T47D (cell line): ENCODE results near the gene ADAMTS3.
A peak's percentile ranks its signal among the peaks of the same experiment; 100 is the strongest.

Experiments used
- DNase-seq, 2 experiments: peaks; one replicate each; pipeline versions ENCODE4 v3.0.0 to v3.0.0-alpha.2; 2011 to 2012; ENCODE audit warnings: low read depth in 1 of 2, low spot score in 1 of 2
- JUND ChIP-seq: IDR thresholded peaks from 2 replicates; pipeline ENCODE4 v1.6.1; 2012; ENCODE audit warnings: low read depth
- in situ Hi-C: cut with HindIII; loops from 2 replicates; pipeline ENCODE4 v1.10.0; 2016; ENCODE audit warnings: low sequenced_read_pairs, low pct_unique_long_range_greater_than_20kb

The ADAMTS3 gene

GRCh38 chr4:72536443-72536842 lies 32.6 kb downstream of the ADAMTS3 start:
- no peak for TF ChIP-seq JUND
- no peak for DNase-seq
- in situ Hi-C loops, result no loop called here

- no peak for TF ChIP-seq JUND
- no peak for DNase-seq
- in situ Hi-C loops, result no loop called here
Observed at GRCh38 chr4:72531768-72532290, 37.2 kb downstream of the ADAMTS3 start.

DNA sequence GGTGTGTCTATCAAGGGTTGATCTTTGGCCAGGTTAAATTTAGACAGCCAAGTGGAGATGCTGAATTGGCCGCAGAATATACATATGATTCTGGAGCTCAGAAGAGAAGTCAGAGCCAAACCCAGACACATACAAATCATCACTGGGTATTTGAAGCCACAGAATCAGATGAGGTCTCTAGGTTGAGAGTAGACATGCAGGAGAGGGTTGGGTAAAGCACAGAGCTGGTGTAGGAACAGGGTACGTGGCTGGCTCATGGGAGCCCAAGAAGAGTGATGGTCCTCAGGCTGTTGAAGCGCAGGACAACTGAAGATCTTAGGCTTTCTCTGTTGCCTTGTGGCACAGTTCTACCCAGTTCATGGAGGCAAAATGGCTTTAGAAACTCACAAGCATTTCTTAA lies 37.7 kb downstream of the ADAMTS3 start:
- in situ Hi-C loops, result no loop called here
- TF ChIP-seq JUND, result no peak

GRCh38 chr4:72529148-72529822 lies 39.7 kb downstream of the ADAMTS3 start:
- DNase-seq, result no peak
- no peak for TF ChIP-seq JUND
- in situ Hi-C loops, result no loop called here

More for the DNA sequence above, 37.7 kb downstream of the ADAMTS3 start:
- no peak for DNase-seq

DNA sequence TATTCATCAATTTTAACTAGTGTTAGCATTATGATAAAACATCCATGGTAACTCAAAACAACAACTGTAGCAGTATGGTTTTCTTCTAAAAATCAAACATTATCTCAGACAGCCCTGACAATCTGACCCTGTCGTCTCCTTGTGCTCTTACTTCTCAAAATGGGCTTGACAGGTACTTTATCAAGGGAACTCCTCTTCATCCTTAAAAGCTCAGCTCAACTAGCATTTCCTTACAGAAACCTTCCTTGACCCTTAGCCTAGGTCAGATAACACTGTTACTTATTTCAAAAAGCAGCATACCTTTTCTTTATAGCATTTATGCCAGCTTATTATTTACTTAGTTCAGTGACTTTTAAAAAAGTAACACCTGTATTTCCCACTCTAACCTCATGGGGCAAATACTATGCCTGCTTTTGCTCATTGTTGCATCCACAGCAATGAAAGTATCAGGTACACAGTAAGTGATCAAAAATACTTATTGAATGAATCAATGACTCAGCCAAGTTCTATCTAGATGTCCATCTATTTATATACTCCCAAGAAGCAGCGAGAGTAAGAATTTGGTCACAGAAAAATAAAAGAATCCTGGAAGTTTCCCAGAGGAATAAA lies 41.9 kb downstream of the ADAMTS3 start:
- in situ Hi-C loops, result no loop called here
- no peak for DNase-seq
- no peak for TF ChIP-seq JUND

DNA sequence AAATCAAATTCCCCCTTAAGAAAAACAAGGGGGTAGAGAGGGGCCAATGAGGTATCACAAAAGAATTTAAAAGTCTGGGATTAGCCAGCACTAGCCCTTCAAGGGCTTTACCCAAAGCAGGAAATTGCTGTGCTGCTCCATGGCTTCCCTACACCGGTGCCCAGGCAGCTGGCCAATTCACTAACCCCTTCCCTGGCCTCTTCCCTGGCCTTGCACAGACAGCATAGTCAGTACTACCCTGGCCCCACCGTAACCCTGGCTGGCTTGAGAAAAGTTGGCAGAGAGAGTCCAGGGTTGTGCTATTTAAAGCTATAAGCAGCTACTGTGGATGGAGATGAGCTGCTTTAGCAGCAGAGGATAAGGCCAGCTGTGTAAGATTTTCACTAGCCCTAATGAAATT lies 43.1 kb downstream of the ADAMTS3 start:
- no peak for DNase-seq
- in situ Hi-C loops, result no loop called here
- TF ChIP-seq JUND, result no peak

DNA sequence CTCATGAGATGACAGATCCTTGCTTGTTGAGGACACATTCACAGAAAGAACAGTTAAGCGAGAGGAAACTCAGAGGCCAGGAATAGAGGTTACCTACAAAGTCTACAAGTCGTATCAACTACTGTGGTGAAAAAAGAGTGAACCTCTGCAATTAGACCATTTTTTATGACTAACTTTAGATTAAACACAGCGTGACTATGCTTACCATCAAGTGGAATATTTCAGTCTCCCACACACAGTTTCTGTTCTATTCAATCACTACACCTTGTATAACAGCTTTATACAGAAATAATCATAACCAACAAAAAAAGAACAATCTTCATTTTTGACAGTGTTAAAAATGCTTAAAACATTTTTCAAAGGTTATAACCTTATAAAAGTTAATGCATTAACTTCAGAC lies 46.6 kb downstream of the ADAMTS3 start:
- no peak for TF ChIP-seq JUND
- in situ Hi-C loops, result no loop called here
- DNase-seq, result no peak

- no peak for TF ChIP-seq JUND
- in situ Hi-C loops, result no loop called here
- no peak for DNase-seq
Observed at GRCh38 chr4:72513227-72513626, 55.8 kb downstream of the ADAMTS3 start.

DNA sequence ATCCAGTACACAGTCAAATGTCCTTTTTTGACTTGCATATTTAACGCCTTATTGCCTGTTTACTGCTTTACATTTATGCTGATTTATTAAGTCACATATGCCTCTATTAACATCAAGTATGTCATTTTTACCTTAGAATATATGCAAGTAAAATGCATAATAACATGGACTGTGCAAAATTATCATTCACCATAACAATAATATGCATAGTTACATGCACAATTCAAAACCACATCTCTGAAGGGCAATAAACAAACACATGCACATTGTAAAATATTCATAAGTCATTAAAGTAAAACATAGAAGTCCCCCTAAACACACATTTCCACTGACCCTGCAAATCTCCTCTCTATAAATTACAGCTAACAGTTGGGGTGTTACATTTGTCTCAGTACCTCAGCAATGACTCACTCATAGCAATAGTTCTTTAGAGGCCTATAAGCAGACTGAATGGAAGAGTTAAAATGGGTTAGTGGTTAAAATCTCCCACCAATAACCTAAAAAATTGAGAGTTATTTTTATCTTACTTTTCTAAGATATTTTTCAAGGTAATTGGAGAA lies 61.1 kb downstream of the ADAMTS3 start:
- no peak for TF ChIP-seq JUND
- no peak for DNase-seq
- in situ Hi-C loops, result no loop called here

DNA sequence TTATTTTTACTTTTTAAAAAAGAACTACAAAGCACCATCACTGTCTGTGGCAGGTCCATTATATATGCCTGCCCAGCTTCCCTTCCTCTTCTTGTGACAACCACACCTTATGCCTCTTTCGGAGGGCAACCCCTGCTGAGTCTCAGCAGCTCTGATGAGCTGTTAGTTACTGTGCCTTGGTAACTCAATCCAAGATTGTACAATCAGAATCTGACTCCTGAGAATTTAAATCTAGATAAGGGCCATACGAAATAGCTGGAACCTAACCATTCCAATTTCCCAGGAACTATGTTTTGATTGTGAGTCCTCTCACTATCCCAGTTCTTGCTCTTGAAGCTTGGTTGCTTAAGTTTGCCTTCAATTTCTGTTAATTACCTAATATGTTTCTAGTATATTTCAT lies 61.9 kb downstream of the ADAMTS3 start:
- in situ Hi-C loops, result no loop called here
- no peak for TF ChIP-seq JUND
- DNase-seq, result no peak

DNA sequence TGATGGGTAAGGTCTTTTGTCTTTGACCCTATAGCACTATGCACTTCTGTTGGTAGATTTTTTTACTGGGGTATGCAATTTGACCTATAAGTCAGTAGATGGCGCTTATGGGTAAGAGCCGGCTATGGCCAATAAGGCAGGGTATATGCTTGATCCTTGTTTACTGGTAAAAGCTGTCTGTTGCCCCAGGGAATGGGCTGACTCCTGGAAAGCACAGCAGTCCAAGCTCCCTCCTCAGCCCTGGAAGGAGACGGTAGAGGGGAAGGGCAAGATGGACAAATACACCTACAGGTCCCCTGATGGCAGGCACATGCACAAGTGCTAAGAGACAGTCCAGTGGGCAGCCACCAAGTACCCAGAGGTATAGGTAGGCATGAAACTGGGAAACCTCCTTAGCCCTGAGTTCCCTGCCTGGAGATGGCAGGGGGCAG lies 63.7 kb downstream of the ADAMTS3 start:
- TF ChIP-seq JUND, result no peak
- in situ Hi-C loops, result no loop called here
- peak; percentile 2 to 68 for DNase-seq

DNA sequence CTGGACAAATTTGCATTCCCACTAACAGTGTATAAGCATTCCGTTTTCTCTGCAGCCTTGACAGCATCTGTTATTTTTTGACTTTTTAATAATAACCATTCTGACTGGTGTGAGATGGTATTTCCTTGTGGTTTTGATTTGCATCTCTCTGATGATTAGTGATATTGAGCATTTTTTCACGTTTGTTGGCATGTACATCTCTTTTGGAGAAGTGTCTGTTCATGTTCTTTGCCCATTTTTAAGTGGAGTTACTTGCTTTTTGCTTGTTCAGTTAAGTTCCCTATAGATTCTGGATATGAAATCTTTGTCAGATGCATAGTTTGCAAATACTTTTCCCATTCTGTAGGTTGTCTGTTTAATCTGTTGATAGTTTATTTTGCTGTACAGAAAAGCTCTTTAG lies 68.8 kb downstream of the ADAMTS3 start:
- in situ Hi-C loops, result no loop called here
- TF ChIP-seq JUND, result no peak
- no peak for DNase-seq

DNA sequence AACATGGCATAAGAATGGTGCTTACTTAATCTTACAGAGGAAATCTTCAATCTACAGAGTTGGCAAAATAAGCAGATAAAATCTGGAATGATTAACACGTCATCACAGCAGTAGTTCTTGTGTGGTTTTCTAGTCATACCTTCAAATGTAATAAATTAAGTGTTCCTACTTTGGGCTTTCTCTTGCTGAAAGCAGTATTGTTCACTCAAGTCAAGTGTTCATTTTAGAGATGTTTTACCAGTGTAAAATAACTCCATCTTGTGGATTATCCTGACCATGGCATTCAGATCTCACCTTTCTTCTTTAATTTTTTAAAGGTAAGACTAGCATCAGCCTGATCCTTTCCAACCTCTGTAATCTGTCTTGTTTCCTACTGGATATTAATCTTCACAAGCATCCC lies 72.9 kb downstream of the ADAMTS3 start:
- DNase-seq, result peak in 1 of 2 experiments; percentile 27
- in situ Hi-C loops, result no loop called here
- no peak for TF ChIP-seq JUND
